ENCODE data around the gene RAB19. TPM values are rescaled to one million over a fixed set of nuclear protein-coding genes. Genes with fewer than 3 reads are reported as not detected.
"Not testable (repeated sequence)": the region's sequence is repeated elsewhere in the genome, so short reads cannot be mapped to it uniquely, and the experiment has no call there.

RAB19 gene
- total and polyA plus RNA-seq, 10 of the 15 experiments (the other 5 are each of a cell fraction or from before 2014, with no cell fraction given), result 0.14 to 1.0 (median 0.23) TPM; not detected in 5

- RAD21 ChIA-PET (ENCODE audit: unreplicated experiment), result interaction anchor here (0.6 kb wide), 1 partner anchor 18 kb away, joined by 4 read pairs; no protein-coding TSS in a partner anchor
- H3K9me3 ChIP-seq (replicated peaks; ENCODE audit: control insufficient read depth, insufficient read depth, low read length), result no peaks in the 10 kb centered on the region
These were observed 11.5 kb downstream of the RAB19 start for GRCh38 chr7:140415361-140415760.

GRCh38 chr7:140415816-140416215 lies 12.0 kb downstream of the RAB19 start:
- intact Hi-C loops (cut with micrococcal nuclease; ENCODE audit: unreplicated experiment); H3K4me3 ChIP-seq; in situ Hi-C loops (cut with MboI); DNase-seq (ENCODE audit: low read depth, low spot score); H2AFZ ChIP-seq (ENCODE audit: control insufficient read depth, low read depth, low read length); CTCF ChIA-PET; POLR2A ChIA-PET; BruUV-seq (replicated peaks); H3K4me2 ChIP-seq (ENCODE audit: control insufficient read depth, insufficient read depth); H3K27ac ChIP-seq (ENCODE audit: control insufficient read depth, insufficient read depth); H4K20me1 ChIP-seq (ENCODE audit: control insufficient read depth, insufficient read depth); H3K4me1 ChIP-seq (ENCODE audit: control insufficient read depth, insufficient read depth, low read length); ATAC-seq; H3K9ac ChIP-seq (ENCODE audit: control insufficient read depth, insufficient read depth, low read length); H3K36me3 ChIP-seq (ENCODE audit: control insufficient read depth in 2 of 2, insufficient read depth in 2 of 2, low read length in 1 of 2); FAIRE-seq; H3K27me3 ChIP-seq (replicated peaks in 1 of 2; ENCODE audit: control insufficient read depth in 2 of 2, insufficient read depth in 2 of 2, low read length in 1 of 2); H3K79me2 ChIP-seq (ENCODE audit: control insufficient read depth, insufficient read depth, low read length); H3K9me3 ChIP-seq (replicated peaks; ENCODE audit: control insufficient read depth, insufficient read depth, low read length): not testable (repeated sequence)
- ChIA-PET SMC1A (ENCODE audit: uncharacterized antibody, unreplicated experiment) (interaction anchor here (0.9 kb wide), 1 partner anchor 94 kb away, joined by 3 read pairs; no protein-coding TSS in a partner anchor), RAD21 (ENCODE audit: unreplicated experiment) (interaction anchor here (0.6 kb wide), 1 partner anchor 18 kb away, joined by 4 read pairs; no protein-coding TSS in a partner anchor)
- WGBS (ENCODE audit: insufficient coverage, insufficient replicate concordance, low lambda C conversion rate, missing lambda C conversion rate), result 55% methylated on average over 9 of the region's 9 CpGs

More at GRCh38 chr7:140415361-140415760, 11.5 kb downstream of the RAB19 start:
- in situ Hi-C loops (cut with MboI), result no loop called here
- BruUV-seq (replicated peaks), result no TSS peak
- no peaks in the 10 kb centered on the region for H3K79me2 ChIP-seq (ENCODE audit: control insufficient read depth, insufficient read depth, low read length)
- DNase-seq (ENCODE audit: low read depth, low spot score), result no peak
- FAIRE-seq, result no peak
- no peak overlapping the region for H2AFZ ChIP-seq (ENCODE audit: control insufficient read depth, low read depth, low read length)
- no peak overlapping the region for H3K4me3 ChIP-seq
- H3K27me3 ChIP-seq (replicated peaks in 1 of 2; ENCODE audit: control insufficient read depth in 2 of 2, insufficient read depth in 2 of 2, low read length in 1 of 2), result no peaks in the 10 kb centered on the region; a peak in 1 of 4 replicates
- POLR2A ChIA-PET, result interaction anchor here (0.6 kb wide), 1 partner anchor 12 kb away, joined by 4 read pairs; no protein-coding TSS in a partner anchor
- SMC1A ChIA-PET (ENCODE audit: uncharacterized antibody, unreplicated experiment), result no interaction called here
- no peaks in the 10 kb centered on the region for H3K4me1 ChIP-seq (ENCODE audit: control insufficient read depth, insufficient read depth, low read length)
- no peak overlapping the region for H3K27ac ChIP-seq (ENCODE audit: control insufficient read depth, insufficient read depth)
- ATAC-seq, result no peak
- H4K20me1 ChIP-seq (ENCODE audit: control insufficient read depth, insufficient read depth), result no peaks in the 10 kb centered on the region
- no peak overlapping the region for H3K4me2 ChIP-seq (ENCODE audit: control insufficient read depth, insufficient read depth)
- CTCF ChIA-PET, result no interaction called here
- TF ChIP-seq SUPT20H (IDR thresholded peaks at IDR 0.05; ENCODE audit: borderline replicate concordance, control insufficient read depth, low read depth, low read length) (no peak), MYC (IDR thresholded peaks at IDR 0.05; ENCODE audit: insufficient read depth, insufficient read length, insufficient replicate concordance, low read length, severe bottlenecking) (no peak), YBX1 (IDR thresholded peaks at IDR 0.05) (no peak), TCF12 (IDR thresholded peaks at IDR 0.05; ENCODE audit: low read depth, low read length) (no peak), CBX5 (IDR thresholded peaks at IDR 0.05; ENCODE audit: low read depth) (no peak), ETV6 (conservative IDR thresholded peaks at IDR 0.05 in 1 of 2, IDR thresholded peaks at IDR 0.05 in 1 of 2; ENCODE audit: borderline replicate concordance in 1 of 2, low read depth in 1 of 2) (no peak), BACH1 (IDR thresholded peaks at IDR 0.05; ENCODE audit: borderline replicate concordance) (no peak), MLLT1 (IDR thresholded peaks at IDR 0.05) (no peak), ZSCAN29 (IDR thresholded peaks at IDR 0.05) (no peak), RELB (IDR thresholded peaks at IDR 0.05; ENCODE audit: low read depth) (no peak)
- 64% methylated on average over 3 of the region's 3 CpGs for WGBS (ENCODE audit: insufficient coverage, insufficient replicate concordance, low lambda C conversion rate, missing lambda C conversion rate)
- no peaks in the 10 kb centered on the region for H3K36me3 ChIP-seq (ENCODE audit: control insufficient read depth in 2 of 2, insufficient read depth in 2 of 2, low read length in 1 of 2)
- H3K9ac ChIP-seq (ENCODE audit: control insufficient read depth, insufficient read depth, low read length), result no peak overlapping the region
- intact Hi-C loops (cut with micrococcal nuclease; ENCODE audit: unreplicated experiment), result no loop called here
